ENCODE measurements around the gene PRICKLE4. TPM values are rescaled to one million over a fixed set of nuclear protein-coding genes. Genes with fewer than 3 reads are reported as not detected.
A peak's percentile ranks its signal among the peaks of the same experiment; 100 is the strongest.

PRICKLE4 gene
- total and polyA plus RNA-seq, 2 experiments from 2014 or later: 0.80 to 4.0 TPM

DNA sequence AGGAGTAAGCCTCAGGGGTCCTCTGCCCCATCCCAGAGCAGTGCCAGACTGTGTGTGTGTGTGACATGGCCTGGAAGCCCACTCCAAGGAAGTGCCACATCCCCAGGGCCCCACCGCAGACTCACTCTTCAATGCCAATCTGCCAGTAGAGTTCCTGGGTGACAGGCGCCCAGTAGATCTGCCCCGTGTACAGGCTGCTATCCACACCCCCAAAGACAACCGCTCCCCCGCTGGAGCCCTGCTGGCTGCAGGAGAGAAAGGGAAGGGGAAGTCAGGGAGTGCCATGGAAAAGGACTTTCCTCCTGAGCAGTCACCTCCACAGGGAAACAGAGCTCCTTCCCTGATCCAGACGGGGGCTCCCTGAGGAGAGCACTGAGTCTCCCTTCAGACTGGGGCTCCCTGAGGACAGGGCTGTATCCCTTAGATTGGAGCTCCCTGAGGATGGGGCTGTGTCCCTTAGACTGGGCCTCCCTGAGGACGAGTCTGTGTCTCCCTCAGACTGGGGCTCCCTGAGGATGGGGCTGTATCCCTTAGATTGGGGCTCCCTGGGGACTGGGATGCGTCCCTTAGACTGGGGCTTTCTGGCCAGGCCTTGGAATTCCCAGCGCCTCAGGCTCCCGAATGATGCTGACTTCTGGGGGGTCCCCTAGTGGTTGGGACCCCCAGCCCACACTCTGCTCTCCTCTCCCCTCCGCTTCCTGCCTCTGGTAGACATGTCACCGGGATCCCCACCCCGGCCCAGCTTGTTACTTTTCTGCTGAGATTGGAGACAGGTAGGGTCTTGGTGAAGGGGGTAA lies 40.0 kb upstream of the PRICKLE4 start:
- Histone ChIP-seq H3K27me3 (no peaks in the 10 kb centered on the region), H4K20me1 (ENCODE audit: insufficient read depth, poor library complexity, severe bottlenecking) (no peaks in the 10 kb centered on the region), H2AFZ (no peak overlapping the region), H3K79me2 (no peaks in the 10 kb centered on the region), H3K4me1 (ENCODE audit: insufficient read depth) (peaks cover 27% of the 10 kb centered on the region), H3K9me2 (replicated peaks; ENCODE audit: insufficient read depth) (no peaks in the 10 kb centered on the region), H3K4me3 (no peak overlapping the region), H3K4me2 (no peak overlapping the region), H3K27ac (peak overlapping the region; percentile 93), H3K9me3 (ENCODE audit: low read depth) (no peaks in the 10 kb centered on the region), H3K36me3 (replicated peaks; ENCODE audit: insufficient read depth, low read depth) (no peaks in the 10 kb centered on the region)
- 92% methylated on average over 13 of the region's 13 CpGs for WGBS (ENCODE audit: low lambda C conversion rate, missing lambda C conversion rate)
- TF ChIP-seq EZH2 (IDR thresholded peaks at IDR 0.05; ENCODE audit: borderline replicate concordance) (no peak), EZH2phosphoT487 (IDR thresholded peaks at IDR 0.05; ENCODE audit: low read depth, severe bottlenecking, unreplicated experiment) (no peak)
- TF ChIP-seq, protein P1, sequence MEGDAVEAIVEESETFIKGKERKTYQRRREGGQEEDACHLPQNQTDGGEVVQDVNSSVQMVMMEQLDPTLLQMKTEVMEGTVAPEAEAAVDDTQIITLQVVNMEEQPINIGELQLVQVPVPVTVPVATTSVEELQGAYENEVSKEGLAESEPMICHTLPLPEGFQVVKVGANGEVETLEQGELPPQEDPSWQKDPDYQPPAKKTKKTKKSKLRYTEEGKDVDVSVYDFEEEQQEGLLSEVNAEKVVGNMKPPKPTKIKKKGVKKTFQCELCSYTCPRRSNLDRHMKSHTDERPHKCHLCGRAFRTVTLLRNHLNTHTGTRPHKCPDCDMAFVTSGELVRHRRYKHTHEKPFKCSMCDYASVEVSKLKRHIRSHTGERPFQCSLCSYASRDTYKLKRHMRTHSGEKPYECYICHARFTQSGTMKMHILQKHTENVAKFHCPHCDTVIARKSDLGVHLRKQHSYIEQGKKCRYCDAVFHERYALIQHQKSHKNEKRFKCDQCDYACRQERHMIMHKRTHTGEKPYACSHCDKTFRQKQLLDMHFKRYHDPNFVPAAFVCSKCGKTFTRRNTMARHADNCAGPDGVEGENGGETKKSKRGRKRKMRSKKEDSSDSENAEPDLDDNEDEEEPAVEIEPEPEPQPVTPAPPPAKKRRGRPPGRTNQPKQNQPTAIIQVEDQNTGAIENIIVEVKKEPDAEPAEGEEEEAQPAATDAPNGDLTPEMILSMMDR (IDR thresholded peaks at IDR 0.05; ENCODE audit: poor library complexity): no peak
- DNase-seq (ENCODE audit: low spot score): no peak

DNA sequence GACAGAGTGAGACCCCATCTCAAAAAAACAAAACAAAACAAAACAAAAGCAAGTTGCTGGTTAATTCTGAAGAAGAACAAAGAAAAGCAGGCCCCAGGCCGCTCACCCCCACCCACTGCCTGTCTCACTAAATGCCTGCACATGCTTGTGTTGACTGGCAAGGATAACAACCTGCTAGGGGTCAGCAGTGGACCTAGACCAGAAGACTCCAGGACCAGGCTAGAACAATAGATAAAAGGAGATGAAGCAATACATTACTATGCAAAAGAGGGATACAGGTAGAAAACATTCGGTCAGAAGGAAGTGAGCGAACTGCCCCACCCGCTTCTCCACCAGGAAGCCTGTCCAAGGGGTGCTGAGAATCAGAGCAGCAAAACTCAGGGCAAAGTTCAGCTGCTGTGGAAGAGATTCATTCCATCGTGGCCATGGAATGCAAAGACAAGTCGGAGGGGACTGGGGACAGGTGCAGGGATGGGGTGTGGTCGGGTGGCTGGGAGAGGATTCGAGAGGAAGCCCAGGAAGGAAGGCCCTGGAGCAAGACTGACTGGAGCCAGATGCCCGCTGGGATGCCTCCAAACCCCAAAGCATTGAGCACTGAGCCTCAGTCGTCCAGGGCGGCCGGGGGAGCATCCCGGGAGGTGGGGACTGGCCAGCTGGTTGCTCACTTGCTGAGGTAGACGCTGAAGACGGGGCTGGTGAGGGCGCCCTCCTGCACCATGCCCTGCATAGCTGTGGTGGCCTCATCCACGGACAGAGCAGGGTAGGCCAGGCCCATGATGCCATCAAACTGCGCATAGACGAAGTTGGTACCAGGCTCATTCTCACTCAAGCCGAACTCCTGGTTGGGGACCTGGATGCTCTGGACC lies 38.7 kb upstream of the PRICKLE4 start:
- H3K36me3 ChIP-seq (replicated peaks; ENCODE audit: insufficient read depth, low read depth): no peaks in the 10 kb centered on the region
- H2AFZ ChIP-seq: no peak overlapping the region
- H3K79me2 ChIP-seq: no peaks in the 10 kb centered on the region
- H3K4me1 ChIP-seq (ENCODE audit: insufficient read depth): peaks cover 27% of the 10 kb centered on the region
- WGBS (ENCODE audit: low lambda C conversion rate, missing lambda C conversion rate): 71% methylated on average over 20 of the region's 20 CpGs
- H4K20me1 ChIP-seq (ENCODE audit: insufficient read depth, poor library complexity, severe bottlenecking): no peaks in the 10 kb centered on the region
- DNase-seq (ENCODE audit: low spot score): peak; percentile 78
- TF ChIP-seq, protein P1 (IDR thresholded peaks at IDR 0.05; ENCODE audit: poor library complexity): no peak
- TF ChIP-seq EZH2phosphoT487 (IDR thresholded peaks at IDR 0.05; ENCODE audit: low read depth, severe bottlenecking, unreplicated experiment) (no peak), EZH2 (IDR thresholded peaks at IDR 0.05; ENCODE audit: borderline replicate concordance) (no peak)
- peak overlapping the region; percentile 93 for H3K27ac ChIP-seq
- H3K9me3 ChIP-seq (ENCODE audit: low read depth): no peaks in the 10 kb centered on the region
- peak overlapping the region; percentile 17 for H3K4me2 ChIP-seq
- H3K9me2 ChIP-seq (replicated peaks; ENCODE audit: insufficient read depth): no peaks in the 10 kb centered on the region
- H3K27me3 ChIP-seq: no peaks in the 10 kb centered on the region
- no peak overlapping the region for H3K4me3 ChIP-seq

DNA sequence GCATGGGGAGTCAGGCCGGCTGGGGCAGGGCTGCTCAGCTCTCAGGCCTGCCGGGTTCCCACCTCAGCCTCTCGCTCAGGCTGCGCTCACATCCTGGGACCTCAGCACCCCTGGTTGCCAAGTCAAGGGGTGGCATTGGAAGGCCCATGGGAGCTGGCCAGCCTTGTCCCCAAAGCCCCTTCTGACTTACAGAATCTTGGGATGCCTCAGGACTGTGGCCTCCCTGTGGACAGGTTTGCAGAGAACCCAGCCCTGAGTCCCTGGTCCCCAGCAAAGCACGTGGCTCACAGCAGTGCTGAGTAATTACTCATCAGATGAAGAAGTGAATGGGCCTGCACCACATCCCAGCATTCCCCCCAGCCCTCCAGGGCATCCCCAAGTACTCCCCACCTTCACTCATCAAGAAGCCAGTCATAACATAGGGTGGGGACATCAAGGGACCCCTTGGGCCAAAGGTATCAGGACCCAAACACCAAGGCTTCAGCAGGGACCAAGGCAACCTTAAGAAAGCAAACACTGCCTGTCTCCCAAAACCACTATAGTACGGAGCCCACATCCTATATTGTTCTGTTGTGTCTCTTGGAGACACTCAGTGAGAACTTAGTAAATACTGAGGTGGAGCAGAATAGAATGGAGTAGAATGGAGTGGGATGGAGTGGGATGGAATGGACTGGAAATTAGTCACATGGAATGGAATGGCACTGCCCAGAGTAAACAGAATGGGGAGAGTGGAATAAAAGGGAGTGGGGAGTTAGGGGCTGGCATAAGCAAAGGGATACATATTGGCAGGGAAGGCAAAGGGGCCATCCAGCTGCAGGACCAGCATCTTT lies 37.0 kb upstream of the PRICKLE4 start:
- H4K20me1 ChIP-seq (ENCODE audit: insufficient read depth, poor library complexity, severe bottlenecking): no peaks in the 10 kb centered on the region
- no peaks in the 10 kb centered on the region for H3K9me3 ChIP-seq (ENCODE audit: low read depth)
- H3K9me2 ChIP-seq (replicated peaks; ENCODE audit: insufficient read depth): no peaks in the 10 kb centered on the region
- no peaks in the 10 kb centered on the region for H3K36me3 ChIP-seq (replicated peaks; ENCODE audit: insufficient read depth, low read depth)
- H3K27ac ChIP-seq: no peak overlapping the region
- no peak overlapping the region for H3K4me2 ChIP-seq
- H3K4me3 ChIP-seq: no peak overlapping the region
- DNase-seq (ENCODE audit: low spot score): no peak
- H3K27me3 ChIP-seq: no peaks in the 10 kb centered on the region
- TF ChIP-seq, protein P1 (IDR thresholded peaks at IDR 0.05; ENCODE audit: poor library complexity): no peak
- no peak for TF ChIP-seq EZH2 (IDR thresholded peaks at IDR 0.05; ENCODE audit: borderline replicate concordance)
- TF ChIP-seq EZH2phosphoT487 (IDR thresholded peaks at IDR 0.05; ENCODE audit: low read depth, severe bottlenecking, unreplicated experiment): no peak
- H3K4me1 ChIP-seq (ENCODE audit: insufficient read depth): peaks cover 38% of the 10 kb centered on the region
- no peak overlapping the region for H2AFZ ChIP-seq
- WGBS (ENCODE audit: low lambda C conversion rate, missing lambda C conversion rate): 92% methylated on average over 6 of the region's 6 CpGs
- no peaks in the 10 kb centered on the region for H3K79me2 ChIP-seq
